B cell (primary cell): Measurements from ENCODE around the gene LBX2. TPM values are rescaled to one million over a fixed set of nuclear protein-coding genes. Genes with fewer than 3 reads are reported as not detected.

Source experiments
- ATAC-seq: fragments of 200-7000 bp; cut with Tn5 transposase; one replicate; pipeline ENCODE4 v1.10.0; 2021; ENCODE audit warnings: low read depth, mild to moderate bottlenecking, moderate number of reproducible peaks, moderate library complexity
- CTCF ChIA-PET: fragments of 350-600 bp; sonication (Branson Sonifier 250); formaldehyde crosslinking; loops from one replicate; lab custom pipeline; 2021; ENCODE audit warnings: antibody characterized with exemption, inconsistent platforms; lab: Charles Lee
- POLR2A ChIA-PET: fragments of 350-600 bp; sonication (Branson Sonifier 250); formaldehyde crosslinking; loops from one replicate; lab custom pipeline; 2021; ENCODE audit warnings: antibody characterized with exemption; lab: Charles Lee
- DNase-seq: peaks from one replicate; pipeline ENCODE4 v3.0.0; 2013
- H2AFZ ChIP-seq: 2 replicates; pipeline ENCODE4 v1.6.1; 2012; ENCODE audit warnings: mild to moderate bottlenecking, low read depth, low read length; ENCODE audit not compliant: insufficient read depth, poor library complexity, severe bottlenecking
- H3K27ac ChIP-seq, 2 donors: 1 replicate in 1 of 2; 2 replicates in 1 of 2; pipeline ENCODE4 v1.5.1; 2012 to 2013; ENCODE audit warnings: low read length in 2 of 2, mild to moderate bottlenecking in 2 of 2, moderate library complexity in 1 of 2
- H3K27me3 ChIP-seq, 4 experiments: fragments of 200-600 bp in 1 of 4; sonication (generic) in 1 of 4; replicated peaks in 1 of 4; 1 replicate in 2 of 4; 2 replicates in 2 of 4; pipeline versions ENCODE4 v1.6.1 to v1.7.0; 2013 to 2016; ENCODE audit warnings: low read length in 3 of 4, mild to moderate bottlenecking in 2 of 4, mixed read lengths in 1 of 4, moderate library complexity in 1 of 4; ENCODE audit not compliant: insufficient read depth in 4 of 4, control insufficient read depth in 3 of 4; ENCODE audit errors: control extremely low read depth in 1 of 4
- H3K36me3 ChIP-seq, 2 experiments: replicated peaks in 1 of 2; 1 replicate in 1 of 2; 2 replicates in 1 of 2; pipeline versions ENCODE4 v1.6.1 to v1.7.1; 2013; ENCODE audit warnings: low read length in 1 of 2; ENCODE audit not compliant: insufficient read depth in 2 of 2, control insufficient read depth in 1 of 2; ENCODE audit errors: control extremely low read depth in 1 of 2, extremely low read depth in 1 of 2
- H3K4me1 ChIP-seq, 2 donors: fragments of 200-600 bp in 1 of 2; sonication (generic) in 1 of 2; 1 replicate in 1 of 2; 2 replicates in 1 of 2; pipeline versions ENCODE4 v1.5.1 to v1.6.1; 2013 to 2017; ENCODE audit warnings: low read length in 2 of 2; ENCODE audit not compliant: control insufficient read depth in 2 of 2, insufficient read depth in 2 of 2
- H3K4me2 ChIP-seq: replicated peaks from 2 replicates; pipeline ENCODE3; 2012; ENCODE audit warnings: mild to moderate bottlenecking, low read depth, low read length; ENCODE audit not compliant: poor library complexity, severe bottlenecking
- H3K4me3 ChIP-seq, 5 experiments: fragments of 200-600 bp in 1 of 5; sonication (generic) in 1 of 5; 1 replicate in 3 of 5; 2 replicates in 2 of 5; pipeline versions ENCODE4 v1.5.1 to v1.7.0; 2011 to 2016; ENCODE audit warnings: low read length in 4 of 5, mild to moderate bottlenecking in 4 of 5, low read depth in 2 of 5, control low read depth in 1 of 5, moderate library complexity in 1 of 5; ENCODE audit not compliant: insufficient read depth in 1 of 5; ENCODE audit errors: control extremely low read depth in 1 of 5, extremely low read depth in 1 of 5
- H3K79me2 ChIP-seq: fragments of 200-600 bp; sonication (generic); one replicate; pipeline ENCODE4 v1.6.0; 2016; ENCODE audit warnings: low read length; ENCODE audit not compliant: control insufficient read depth, insufficient read depth
- H3K9ac ChIP-seq: fragments of 200-600 bp; sonication (generic); 2 replicates; pipeline ENCODE4 v1.6.1; 2017; ENCODE audit warnings: mild to moderate bottlenecking, low read length, moderate library complexity
- H3K9me3 ChIP-seq, 3 donors: one replicate each; pipeline versions ENCODE4 v1.6.1 to v1.7.1; 2013; ENCODE audit warnings: low read length in 2 of 3; ENCODE audit not compliant: control insufficient read depth in 2 of 3, insufficient read depth in 1 of 3; ENCODE audit errors: control extremely low read depth in 1 of 3
- H4K20me1 ChIP-seq: 2 replicates; pipeline ENCODE4 v1.6.0; 2012; ENCODE audit warnings: mild to moderate bottlenecking, low read length; ENCODE audit not compliant: insufficient read depth, control insufficient read depth, poor library complexity, severe bottlenecking
- H3K27ac Mint-ChIP-seq: one replicate; pipeline ENCODE4 v1.8.0; 2021; ENCODE audit warnings: mixed read lengths
- H3K27me3 Mint-ChIP-seq: one replicate; pipeline ENCODE4 v1.8.0; 2021; ENCODE audit warnings: mixed read lengths
- H3K4me1 Mint-ChIP-seq: one replicate; pipeline ENCODE4 v1.8.0; 2021; ENCODE audit warnings: mixed read lengths
- H3K4me3 Mint-ChIP-seq: one replicate; pipeline ENCODE4 v1.8.0; 2021; ENCODE audit warnings: mixed read lengths
- H3K9me3 Mint-ChIP-seq: one replicate; pipeline ENCODE4 v1.8.0; 2022; ENCODE audit warnings: mixed read lengths; ENCODE audit not compliant: insufficient read depth
- EZH2 ChIP-seq: IDR thresholded peaks from 2 replicates; pipeline ENCODE4 v1.6.1; 2012; ENCODE audit warnings: borderline replicate concordance, low read depth, mild to moderate bottlenecking, moderate library complexity, low read length; ENCODE audit not compliant: insufficient read depth, poor library complexity, severe bottlenecking
- WGBS: methylation state at CpG from one replicate; pipeline ENCODE4 v1.1.5; 2013; ENCODE audit warnings: missing lambda C conversion rate; ENCODE audit not compliant: insufficient coverage; 5-methylcytosine and 5-hydroxymethylcytosine counted together
- intact Hi-C: fragments of 100-400 bp; cut with micrococcal nuclease; formaldehyde crosslinking; loops from one replicate; pipeline ENCODE4 v1.10.0; 2022
- polyA plus RNA-seq: library from polyadenylated mRNA; depleted of rRNA; stranded (reverse); fragments of >200 nt; gene quantifications from 2 replicates; pipeline ENCODE4 v1.2.3, GENCODE V29; 2012
- total RNA-seq, 2 donors: library from RNA; stranded (reverse); fragments of 120-200 nt in 1 of 2; gene quantifications; 1 replicate in 1 of 2; 2 replicates in 1 of 2; pipeline versions ENCODE4 v1.2.3 to v1.2.4, GENCODE V29; 2013 to 2022
- TF ChIP-seq, protein P1 (sequence below): fragments of 200-600 bp; IDR thresholded peaks from one replicate; pipeline ENCODE4 v1.8.0; 2022; ENCODE audit warnings: antibody characterized with exemption, mild to moderate bottlenecking

The LBX2 gene
- total and polyA plus RNA-seq, 2 donors (not counting 1 experiment from before 2014, with no cell fraction given) = 1.1 to 2.0 TPM

DNA sequence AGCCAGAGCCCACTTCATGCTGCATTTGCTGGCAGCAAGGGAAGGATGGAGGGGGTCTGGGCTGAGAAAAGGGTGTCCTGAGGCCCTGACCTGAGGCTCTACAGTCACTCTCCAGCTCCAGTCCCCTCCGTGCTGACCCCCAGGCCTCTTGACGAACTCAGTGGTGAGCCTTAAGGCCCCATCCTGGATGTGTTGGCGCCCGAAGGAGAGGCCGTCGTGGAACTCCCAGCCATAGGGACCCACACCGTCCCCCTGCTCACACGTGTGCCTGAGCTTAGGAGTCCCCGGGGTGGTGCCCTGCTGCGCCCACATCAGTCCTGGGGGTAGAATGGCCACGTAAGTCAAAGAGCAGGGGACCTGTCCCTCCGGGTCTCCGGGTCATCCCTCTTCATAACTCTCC lies 35.0 kb downstream of the LBX2 start:
- Histone ChIP-seq H3K4me3 (peak overlapping the region; percentile 3 to 82 (median 70)), H3K27ac (peak overlapping the region; percentile 40 to 88), H3K4me1 (peaks cover 13 to 20% of the 10 kb centered on the region in 2 donors), H3K27me3 (no peaks in the 10 kb centered on the region), H3K79me2 (peaks cover 35% of the 10 kb centered on the region), H3K9me3 (no peaks in the 10 kb centered on the region), H3K4me2 (peak overlapping the region; percentile 94), H2AFZ (peak overlapping the region; percentile 90), H4K20me1 (peaks cover 16% of the 10 kb centered on the region), H3K36me3 (peaks cover 0 to 20% of the 10 kb centered on the region in 2 experiments), H3K9ac (peak overlapping the region; percentile 83)
- Mint-ChIP-seq H3K27me3 (no peaks in the 10 kb centered on the region), H3K4me1 (peaks cover 29% of the 10 kb centered on the region), H3K4me3 (peak overlapping the region; percentile 99), H3K9me3 (no peaks in the 10 kb centered on the region), H3K27ac (no peak overlapping the region)
- ATAC-seq = no peak
- CTCF ChIA-PET = interaction anchor here (1.0 to 1.2 kb wide), 2 partner anchors 9 to 73 kb away, joined by 3 to 4 read pairs; partner anchors contain the start of gene INO80B
- DNase-seq = peak; percentile 9
- intact Hi-C loops = no loop called here
- TF ChIP-seq, protein P1, sequence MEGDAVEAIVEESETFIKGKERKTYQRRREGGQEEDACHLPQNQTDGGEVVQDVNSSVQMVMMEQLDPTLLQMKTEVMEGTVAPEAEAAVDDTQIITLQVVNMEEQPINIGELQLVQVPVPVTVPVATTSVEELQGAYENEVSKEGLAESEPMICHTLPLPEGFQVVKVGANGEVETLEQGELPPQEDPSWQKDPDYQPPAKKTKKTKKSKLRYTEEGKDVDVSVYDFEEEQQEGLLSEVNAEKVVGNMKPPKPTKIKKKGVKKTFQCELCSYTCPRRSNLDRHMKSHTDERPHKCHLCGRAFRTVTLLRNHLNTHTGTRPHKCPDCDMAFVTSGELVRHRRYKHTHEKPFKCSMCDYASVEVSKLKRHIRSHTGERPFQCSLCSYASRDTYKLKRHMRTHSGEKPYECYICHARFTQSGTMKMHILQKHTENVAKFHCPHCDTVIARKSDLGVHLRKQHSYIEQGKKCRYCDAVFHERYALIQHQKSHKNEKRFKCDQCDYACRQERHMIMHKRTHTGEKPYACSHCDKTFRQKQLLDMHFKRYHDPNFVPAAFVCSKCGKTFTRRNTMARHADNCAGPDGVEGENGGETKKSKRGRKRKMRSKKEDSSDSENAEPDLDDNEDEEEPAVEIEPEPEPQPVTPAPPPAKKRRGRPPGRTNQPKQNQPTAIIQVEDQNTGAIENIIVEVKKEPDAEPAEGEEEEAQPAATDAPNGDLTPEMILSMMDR = no peak
- TF ChIP-seq EZH2 = no peak
- WGBS = 19% methylated on average over 13 of the region's 13 CpGs
- POLR2A ChIA-PET = interaction anchor here (0.7 to 1.1 kb wide), 2 partner anchors 15 to 42 kb away, joined by 4 to 5 read pairs; no protein-coding TSS in a partner anchor

DNA sequence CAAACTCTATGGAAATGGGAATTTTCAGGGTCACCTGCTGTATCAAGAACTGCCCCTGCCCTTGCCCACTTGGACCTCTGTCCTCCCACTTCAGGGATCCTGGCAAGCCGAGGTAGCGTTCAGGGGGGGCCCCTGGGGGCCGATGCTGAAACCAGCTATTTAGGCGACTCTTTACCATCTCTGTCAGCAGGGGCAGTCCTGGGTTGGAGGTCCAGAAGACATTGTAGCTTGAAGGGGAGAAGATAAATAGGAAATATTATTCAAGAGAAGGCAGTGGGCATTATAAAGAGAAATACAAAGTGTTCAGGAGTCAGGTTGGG lies 36.7 kb downstream of the LBX2 start:
- intact Hi-C loops = no loop called here
- H3K4me2 ChIP-seq = no peak overlapping the region
- Mint-ChIP-seq H3K4me1 (peaks cover 40% of the 10 kb centered on the region), H3K4me3 (peak overlapping the region; percentile 82), H3K9me3 (no peaks in the 10 kb centered on the region), H3K27me3 (no peaks in the 10 kb centered on the region), H3K27ac (no peak overlapping the region)
- ChIA-PET CTCF (no interaction called here), POLR2A (no interaction called here)
- peaks cover 0 to 20% of the 10 kb centered on the region in 2 experiments for H3K36me3 ChIP-seq
- no peak overlapping the region for H2AFZ ChIP-seq
- H3K4me1 ChIP-seq = peaks cover 20 to 29% of the 10 kb centered on the region in 2 donors
- ATAC-seq = no peak
- no peak overlapping the region for H3K4me3 ChIP-seq
- H3K9ac ChIP-seq = no peak overlapping the region
- H4K20me1 ChIP-seq = peaks cover 16% of the 10 kb centered on the region
- H3K79me2 ChIP-seq = peaks cover 44% of the 10 kb centered on the region
- TF ChIP-seq EZH2 = no peak
- TF ChIP-seq, protein P1 = no peak
- no peaks in the 10 kb centered on the region for H3K27me3 ChIP-seq
- no peak overlapping the region for H3K27ac ChIP-seq
- DNase-seq = no peak
- 96% methylated on average over 4 of the region's 4 CpGs for WGBS
- no peaks in the 10 kb centered on the region for H3K9me3 ChIP-seq
